Measurements from ENCODE around the gene SETD4.

The SETD4 gene

GRCh38 chr21:36035381-36035791 is 24.9 kb downstream of the SETD4 start:
- DNase-seq (ENCODE audit: low read depth): no peak
- TF ChIP-seq MAX (IDR thresholded peaks at IDR 0.05; ENCODE audit: low read depth, low read length) (no peak), MYC (IDR thresholded peaks at IDR 0.05; ENCODE audit: low read depth, low read length) (no peak), POLR2A (IDR thresholded peaks at IDR 0.05; ENCODE audit: extremely low read depth, insufficient read length) (no peak)
- TF ChIP-seq, protein P1, sequence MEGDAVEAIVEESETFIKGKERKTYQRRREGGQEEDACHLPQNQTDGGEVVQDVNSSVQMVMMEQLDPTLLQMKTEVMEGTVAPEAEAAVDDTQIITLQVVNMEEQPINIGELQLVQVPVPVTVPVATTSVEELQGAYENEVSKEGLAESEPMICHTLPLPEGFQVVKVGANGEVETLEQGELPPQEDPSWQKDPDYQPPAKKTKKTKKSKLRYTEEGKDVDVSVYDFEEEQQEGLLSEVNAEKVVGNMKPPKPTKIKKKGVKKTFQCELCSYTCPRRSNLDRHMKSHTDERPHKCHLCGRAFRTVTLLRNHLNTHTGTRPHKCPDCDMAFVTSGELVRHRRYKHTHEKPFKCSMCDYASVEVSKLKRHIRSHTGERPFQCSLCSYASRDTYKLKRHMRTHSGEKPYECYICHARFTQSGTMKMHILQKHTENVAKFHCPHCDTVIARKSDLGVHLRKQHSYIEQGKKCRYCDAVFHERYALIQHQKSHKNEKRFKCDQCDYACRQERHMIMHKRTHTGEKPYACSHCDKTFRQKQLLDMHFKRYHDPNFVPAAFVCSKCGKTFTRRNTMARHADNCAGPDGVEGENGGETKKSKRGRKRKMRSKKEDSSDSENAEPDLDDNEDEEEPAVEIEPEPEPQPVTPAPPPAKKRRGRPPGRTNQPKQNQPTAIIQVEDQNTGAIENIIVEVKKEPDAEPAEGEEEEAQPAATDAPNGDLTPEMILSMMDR (IDR thresholded peaks at IDR 0.05; ENCODE audit: low read depth, low read length): no peak
- no peak overlapping the region for H3K4me3 ChIP-seq (ENCODE audit: low read depth, low read length)

- TF ChIP-seq, protein P1 (IDR thresholded peaks at IDR 0.05; ENCODE audit: low read depth, low read length): no peak
- TF ChIP-seq MYC (IDR thresholded peaks at IDR 0.05; ENCODE audit: low read depth, low read length) (no peak), MAX (IDR thresholded peaks at IDR 0.05; ENCODE audit: low read depth, low read length) (no peak), POLR2A (IDR thresholded peaks at IDR 0.05; ENCODE audit: extremely low read depth, insufficient read length) (no peak)
- H3K4me3 ChIP-seq (ENCODE audit: low read depth, low read length): no peak overlapping the region
- DNase-seq (ENCODE audit: low read depth): no peak
Measured at GRCh38 chr21:36034211-36034913, 26.0 kb downstream of the SETD4 start.

DNA sequence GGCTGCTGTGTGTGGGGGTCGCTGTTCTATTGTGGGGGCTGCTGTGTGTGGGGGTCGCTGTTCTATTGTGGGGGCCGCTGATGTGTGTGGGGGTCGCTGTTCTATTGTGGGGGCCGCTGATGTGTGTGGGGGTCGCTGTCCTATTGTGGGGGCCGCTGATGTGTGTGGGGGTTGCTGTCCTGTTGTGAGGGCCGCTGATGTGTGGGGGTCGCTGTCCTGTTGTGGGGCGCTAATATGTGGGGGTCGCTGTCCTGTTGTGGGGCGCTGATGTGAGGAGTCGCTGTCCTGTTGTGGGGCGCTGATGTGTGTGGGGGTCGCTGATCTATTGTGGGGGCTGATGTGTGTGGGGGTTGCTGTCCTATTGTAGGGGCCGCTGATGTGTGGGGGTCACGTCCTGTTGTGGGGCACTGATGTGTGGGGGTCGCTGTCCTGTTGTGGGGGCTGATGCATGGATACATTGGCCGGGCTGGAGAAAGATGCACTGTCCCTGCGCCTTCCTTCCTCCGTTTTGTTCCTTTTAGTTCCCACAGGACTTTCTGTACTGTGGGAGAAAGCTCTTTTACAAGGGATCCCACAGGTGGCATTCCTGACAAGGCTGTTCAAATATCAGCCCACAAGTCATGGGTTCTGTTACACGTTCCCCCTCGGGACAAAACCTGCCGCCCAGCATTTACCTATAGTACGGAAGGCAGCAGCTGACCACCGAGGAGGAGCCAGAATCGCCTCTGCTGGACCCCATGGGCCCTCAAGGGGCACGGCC is 27.5 kb downstream of the SETD4 start:
- no peak overlapping the region for H3K4me3 ChIP-seq (ENCODE audit: low read depth, low read length)
- no peak for DNase-seq (ENCODE audit: low read depth)
- TF ChIP-seq, protein P1 (IDR thresholded peaks at IDR 0.05; ENCODE audit: low read depth, low read length): no peak
- TF ChIP-seq MYC (IDR thresholded peaks at IDR 0.05; ENCODE audit: low read depth, low read length) (no peak), MAX (IDR thresholded peaks at IDR 0.05; ENCODE audit: low read depth, low read length) (no peak), POLR2A (IDR thresholded peaks at IDR 0.05; ENCODE audit: extremely low read depth, insufficient read length) (no peak)

DNA sequence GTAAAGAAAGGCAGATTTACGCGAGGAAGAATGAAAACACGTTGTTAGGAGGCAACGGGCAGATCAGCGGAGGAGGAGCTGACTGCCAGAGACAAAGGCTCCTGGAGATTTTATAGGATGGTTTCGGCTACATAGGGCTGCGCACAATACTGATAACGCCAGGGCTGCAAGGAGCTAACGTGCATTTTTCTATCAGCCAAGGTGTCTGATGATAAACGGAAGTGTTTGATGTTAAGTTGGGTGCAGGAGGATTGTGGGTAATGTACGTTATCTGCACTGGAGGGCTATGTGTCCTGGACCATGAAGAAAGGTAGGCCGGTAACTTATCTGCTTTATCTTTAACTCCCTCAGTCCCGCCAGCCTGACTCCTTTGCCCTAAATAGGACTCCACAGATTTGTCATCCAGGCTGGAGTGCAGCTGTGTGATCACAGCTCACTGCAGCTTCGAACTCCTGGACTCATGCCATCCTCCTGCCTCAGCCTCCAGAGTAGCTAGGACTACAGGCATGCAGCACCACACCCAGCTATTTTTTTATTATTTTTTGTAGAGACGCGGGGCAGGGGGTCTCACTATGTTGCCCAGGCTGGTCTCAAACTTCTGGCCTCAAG is 29.6 kb downstream of the SETD4 start:
- no peak overlapping the region for H3K4me3 ChIP-seq (ENCODE audit: low read depth, low read length)
- TF ChIP-seq, protein P1 (IDR thresholded peaks at IDR 0.05; ENCODE audit: low read depth, low read length): no peak
- TF ChIP-seq MAX (IDR thresholded peaks at IDR 0.05; ENCODE audit: low read depth, low read length): no peak
- no peak for TF ChIP-seq MYC (IDR thresholded peaks at IDR 0.05; ENCODE audit: low read depth, low read length)
- TF ChIP-seq POLR2A (IDR thresholded peaks at IDR 0.05; ENCODE audit: extremely low read depth, insufficient read length): no peak
- DNase-seq (ENCODE audit: low read depth): no peak

GRCh38 chr21:36029309-36029708 is 31.0 kb downstream of the SETD4 start:
- TF ChIP-seq MAX (IDR thresholded peaks at IDR 0.05; ENCODE audit: low read depth, low read length) (no peak), POLR2A (IDR thresholded peaks at IDR 0.05; ENCODE audit: extremely low read depth, insufficient read length) (no peak), MYC (IDR thresholded peaks at IDR 0.05; ENCODE audit: low read depth, low read length) (no peak)
- TF ChIP-seq, protein P1 (IDR thresholded peaks at IDR 0.05; ENCODE audit: low read depth, low read length): no peak
- no peak for DNase-seq (ENCODE audit: low read depth)

More at GRCh38 chr21:36029309-36029708, 31.0 kb downstream of the SETD4 start:
- no peak overlapping the region for H3K4me3 ChIP-seq (ENCODE audit: low read depth, low read length)
